NB4 (cell line): ENCODE measurements around the gene SARNP.

Source experiments
- MYC ChIP-seq: IDR thresholded peaks from 2 replicates; pipeline ENCODE4 v1.6.1; 2011; ENCODE audit warnings: low read depth, low read length
- POLR2A ChIP-seq: IDR thresholded peaks from 2 replicates; pipeline ENCODE4 v1.6.1; 2011; ENCODE audit warnings: mild to moderate bottlenecking; ENCODE audit not compliant: insufficient read length; ENCODE audit errors: extremely low read depth
- TF ChIP-seq, protein P1 (sequence below): IDR thresholded peaks from one replicate; pipeline ENCODE4 v1.5.1; 2012; ENCODE audit warnings: low read depth, low read length
- TF ChIP-seq, protein P2 (sequence below): IDR thresholded peaks from 2 replicates; pipeline ENCODE4 v1.6.1; 2011; ENCODE audit warnings: low read depth, low read length

DNA sequence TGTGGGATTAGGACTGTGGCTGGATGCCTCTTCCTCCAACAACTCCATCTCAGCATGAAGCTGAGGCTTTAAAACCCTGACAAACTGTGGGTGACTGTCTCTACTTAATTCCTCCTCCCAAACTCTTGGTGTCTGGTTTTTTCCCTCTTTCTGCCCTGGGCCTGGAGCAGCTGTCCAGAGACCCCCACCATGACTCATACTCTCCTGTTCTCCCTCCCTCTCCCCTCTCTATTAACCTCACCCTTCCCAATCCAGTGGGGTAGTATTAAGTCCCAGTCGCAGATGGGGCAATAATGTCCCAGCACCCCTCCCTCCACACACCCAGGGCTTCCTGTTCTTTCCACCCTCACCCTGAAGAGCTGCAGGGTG is 13.9 kb upstream of the SARNP start:
- TF ChIP-seq, protein P1, sequence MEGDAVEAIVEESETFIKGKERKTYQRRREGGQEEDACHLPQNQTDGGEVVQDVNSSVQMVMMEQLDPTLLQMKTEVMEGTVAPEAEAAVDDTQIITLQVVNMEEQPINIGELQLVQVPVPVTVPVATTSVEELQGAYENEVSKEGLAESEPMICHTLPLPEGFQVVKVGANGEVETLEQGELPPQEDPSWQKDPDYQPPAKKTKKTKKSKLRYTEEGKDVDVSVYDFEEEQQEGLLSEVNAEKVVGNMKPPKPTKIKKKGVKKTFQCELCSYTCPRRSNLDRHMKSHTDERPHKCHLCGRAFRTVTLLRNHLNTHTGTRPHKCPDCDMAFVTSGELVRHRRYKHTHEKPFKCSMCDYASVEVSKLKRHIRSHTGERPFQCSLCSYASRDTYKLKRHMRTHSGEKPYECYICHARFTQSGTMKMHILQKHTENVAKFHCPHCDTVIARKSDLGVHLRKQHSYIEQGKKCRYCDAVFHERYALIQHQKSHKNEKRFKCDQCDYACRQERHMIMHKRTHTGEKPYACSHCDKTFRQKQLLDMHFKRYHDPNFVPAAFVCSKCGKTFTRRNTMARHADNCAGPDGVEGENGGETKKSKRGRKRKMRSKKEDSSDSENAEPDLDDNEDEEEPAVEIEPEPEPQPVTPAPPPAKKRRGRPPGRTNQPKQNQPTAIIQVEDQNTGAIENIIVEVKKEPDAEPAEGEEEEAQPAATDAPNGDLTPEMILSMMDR: no peak
- TF ChIP-seq, protein P2, sequence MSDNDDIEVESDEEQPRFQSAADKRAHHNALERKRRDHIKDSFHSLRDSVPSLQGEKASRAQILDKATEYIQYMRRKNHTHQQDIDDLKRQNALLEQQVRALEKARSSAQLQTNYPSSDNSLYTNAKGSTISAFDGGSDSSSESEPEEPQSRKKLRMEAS: no peak
- TF ChIP-seq POLR2A (no peak), MYC (no peak)
